Activated naive CD8-positive, alpha-beta T cell treated with anti-CD3 and anti-CD28 coated beads for 36 hours (primary cell): ENCODE measurements around the gene NFYC. TPM values are rescaled to one million over a fixed set of nuclear protein-coding genes. Genes with fewer than 3 reads are reported as not detected.
A peak's percentile ranks its signal among the peaks of the same experiment; 100 is the strongest.

Source experiments
- DNase-seq: peaks from one replicate; pipeline ENCODE4 v3.0.0; 2021
- H3K27ac Mint-ChIP-seq: one replicate; pipeline ENCODE4 v1.8.0; 2022; ENCODE audit warnings: mild to moderate bottlenecking, moderate library complexity, mixed read lengths
- H3K27me3 Mint-ChIP-seq: one replicate; pipeline ENCODE4 v1.8.0; 2022; ENCODE audit warnings: mild to moderate bottlenecking, mixed read lengths
- H3K36me3 Mint-ChIP-seq: one replicate; pipeline ENCODE4 v1.8.0; 2021; ENCODE audit warnings: mild to moderate bottlenecking, mixed read lengths
- H3K4me1 Mint-ChIP-seq: one replicate; pipeline ENCODE4 v1.8.0; 2021; ENCODE audit warnings: mixed read lengths
- H3K4me3 Mint-ChIP-seq: one replicate; pipeline ENCODE4 v1.8.0; 2022; ENCODE audit warnings: mild to moderate bottlenecking, moderate library complexity, mixed read lengths
- H3K9me3 Mint-ChIP-seq: one replicate; pipeline ENCODE4 v1.8.0; 2022; ENCODE audit warnings: mixed read lengths
- total RNA-seq, 2 experiments: library from RNA; stranded (reverse); gene quantifications; one replicate each; pipeline ENCODE4 v1.2.3, GENCODE V29; 2021

The NFYC gene
- total RNA-seq, 2 experiments from 2014 or later, result 58.2 to 59.0 TPM

DNA sequence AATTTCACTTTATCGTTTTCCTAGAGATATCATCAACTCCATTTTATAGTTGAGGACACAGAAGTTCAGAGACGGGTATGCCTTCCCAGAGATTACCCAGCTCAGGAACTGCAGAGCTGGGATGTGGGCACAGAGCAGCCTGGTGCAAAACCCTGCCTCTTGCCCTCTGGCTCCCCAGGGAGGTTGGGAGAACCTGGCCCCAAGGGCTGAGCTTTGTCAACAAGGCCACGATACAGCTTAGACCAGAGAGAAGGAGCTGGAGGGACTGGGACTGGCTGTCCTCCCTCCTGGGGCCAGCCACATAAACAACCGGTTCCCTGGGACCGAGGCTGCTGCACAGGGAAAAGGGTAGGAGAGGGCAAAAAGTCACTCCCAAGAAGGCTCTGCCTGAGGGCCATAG lies 29.8 kb upstream of the NFYC start:
- Mint-ChIP-seq H3K27ac (no peak overlapping the region), H3K36me3 (no peaks in the 10 kb centered on the region), H3K4me3 (no peak overlapping the region), H3K27me3 (no peaks in the 10 kb centered on the region), H3K9me3 (no peaks in the 10 kb centered on the region), H3K4me1 (peaks cover 18% of the 10 kb centered on the region)
- no peak for DNase-seq

DNA sequence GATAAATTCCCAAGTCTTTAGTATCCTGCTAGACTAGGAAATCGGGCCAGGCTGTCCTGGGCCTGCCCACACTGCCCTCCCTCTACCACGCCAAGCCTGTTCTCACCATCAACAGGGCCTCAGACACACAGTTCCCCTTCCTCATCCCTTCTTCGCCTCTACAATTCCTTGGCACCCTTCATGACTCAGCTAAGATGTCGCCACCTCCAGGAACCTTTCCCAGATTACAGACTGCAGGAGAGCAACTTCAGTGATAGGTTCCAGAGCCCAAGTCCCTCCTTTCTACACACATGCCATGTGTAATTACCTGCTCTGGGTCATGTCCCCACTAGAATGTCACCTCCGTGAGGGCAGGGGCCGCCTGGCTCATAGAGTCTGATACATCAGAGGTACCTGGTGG lies 29.4 kb upstream of the NFYC start:
- DNase-seq, result no peak
- H3K36me3 Mint-ChIP-seq, result no peaks in the 10 kb centered on the region
- H3K27me3 Mint-ChIP-seq, result peaks cover 1% of the 10 kb centered on the region
- H3K4me1 Mint-ChIP-seq, result peaks cover 18% of the 10 kb centered on the region
- no peaks in the 10 kb centered on the region for H3K9me3 Mint-ChIP-seq
- H3K4me3 Mint-ChIP-seq, result no peak overlapping the region
- no peak overlapping the region for H3K27ac Mint-ChIP-seq

DNA sequence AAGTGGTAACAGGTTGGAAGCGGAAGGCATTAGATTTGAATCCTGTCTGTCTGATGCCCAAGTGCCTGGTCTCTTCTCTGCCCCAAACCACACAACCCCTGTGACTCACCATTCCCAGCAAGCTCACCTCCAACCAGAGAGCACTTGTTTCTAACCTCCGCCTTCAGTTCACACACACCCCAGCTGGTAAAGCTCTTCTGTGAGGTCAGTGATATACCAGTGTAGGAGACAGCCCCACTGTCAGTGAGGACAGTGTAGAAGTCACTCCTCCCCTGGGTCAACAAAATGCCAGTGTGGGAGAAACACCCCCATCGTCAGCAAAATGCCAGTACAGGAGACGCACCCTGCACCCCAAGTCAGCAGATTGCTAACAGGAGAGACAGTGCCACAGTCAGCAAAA lies 28.6 kb upstream of the NFYC start:
- Mint-ChIP-seq H3K4me3 (no peak overlapping the region), H3K9me3 (no peaks in the 10 kb centered on the region), H3K4me1 (peaks cover 18% of the 10 kb centered on the region), H3K36me3 (no peaks in the 10 kb centered on the region), H3K27me3 (peaks cover 6% of the 10 kb centered on the region), H3K27ac (no peak overlapping the region)
- DNase-seq, result peak; percentile 40

GRCh38 chr1:40663324-40664166 lies 28.0 kb upstream of the NFYC start:
- Mint-ChIP-seq H3K27me3 (peaks cover 6% of the 10 kb centered on the region), H3K27ac (no peak overlapping the region), H3K9me3 (no peaks in the 10 kb centered on the region), H3K4me3 (no peak overlapping the region), H3K4me1 (peaks cover 21% of the 10 kb centered on the region), H3K36me3 (no peaks in the 10 kb centered on the region)
- no peak for DNase-seq

DNA sequence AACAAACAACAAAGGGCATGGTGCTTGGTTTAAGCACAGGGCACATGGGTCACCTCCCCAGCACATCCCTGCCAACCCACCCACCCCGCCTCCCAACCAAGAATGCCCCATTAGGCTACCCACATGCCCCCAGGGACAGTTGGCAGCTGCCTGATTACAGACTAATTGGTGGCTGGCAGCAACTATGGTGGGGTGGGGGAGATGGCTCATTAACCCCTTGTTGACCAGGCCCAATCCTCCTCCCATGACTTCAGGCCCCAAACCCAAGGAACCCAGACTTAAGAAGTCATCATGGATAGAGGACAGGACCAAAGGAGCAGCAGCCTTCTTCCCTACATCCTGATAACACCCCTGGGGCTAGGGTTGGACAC lies 27.4 kb upstream of the NFYC start:
- Mint-ChIP-seq H3K4me3 (no peak overlapping the region), H3K4me1 (peaks cover 23% of the 10 kb centered on the region), H3K36me3 (no peaks in the 10 kb centered on the region), H3K9me3 (no peaks in the 10 kb centered on the region), H3K27ac (no peak overlapping the region), H3K27me3 (peaks cover 6% of the 10 kb centered on the region)
- no peak for DNase-seq

DNA sequence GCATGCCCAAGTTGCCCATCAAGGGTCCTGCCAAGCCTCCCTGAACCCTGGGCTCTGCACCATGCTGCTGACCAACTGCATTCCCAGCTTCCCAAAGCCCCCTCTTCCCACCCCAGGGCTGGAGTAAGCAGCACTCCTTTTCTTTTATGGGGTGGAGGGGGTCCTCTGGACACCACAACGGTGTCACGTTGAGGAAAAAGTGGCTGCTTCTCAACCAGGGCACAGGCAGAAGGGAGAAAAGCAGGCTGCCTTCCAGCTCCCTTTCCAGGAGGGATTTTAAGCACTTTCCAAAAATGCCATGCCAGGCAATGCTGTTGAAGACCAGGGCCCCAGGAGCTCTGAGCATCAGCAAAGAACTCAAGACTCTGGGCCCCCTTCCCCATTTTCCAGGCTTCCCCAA lies 26.7 kb upstream of the NFYC start:
- H3K27ac Mint-ChIP-seq, result no peak overlapping the region
- no peaks in the 10 kb centered on the region for H3K36me3 Mint-ChIP-seq
- peaks cover 6% of the 10 kb centered on the region for H3K27me3 Mint-ChIP-seq
- no peak for DNase-seq
- H3K4me1 Mint-ChIP-seq, result peaks cover 23% of the 10 kb centered on the region
- no peaks in the 10 kb centered on the region for H3K9me3 Mint-ChIP-seq
- peak overlapping the region; percentile 74 for H3K4me3 Mint-ChIP-seq

DNA sequence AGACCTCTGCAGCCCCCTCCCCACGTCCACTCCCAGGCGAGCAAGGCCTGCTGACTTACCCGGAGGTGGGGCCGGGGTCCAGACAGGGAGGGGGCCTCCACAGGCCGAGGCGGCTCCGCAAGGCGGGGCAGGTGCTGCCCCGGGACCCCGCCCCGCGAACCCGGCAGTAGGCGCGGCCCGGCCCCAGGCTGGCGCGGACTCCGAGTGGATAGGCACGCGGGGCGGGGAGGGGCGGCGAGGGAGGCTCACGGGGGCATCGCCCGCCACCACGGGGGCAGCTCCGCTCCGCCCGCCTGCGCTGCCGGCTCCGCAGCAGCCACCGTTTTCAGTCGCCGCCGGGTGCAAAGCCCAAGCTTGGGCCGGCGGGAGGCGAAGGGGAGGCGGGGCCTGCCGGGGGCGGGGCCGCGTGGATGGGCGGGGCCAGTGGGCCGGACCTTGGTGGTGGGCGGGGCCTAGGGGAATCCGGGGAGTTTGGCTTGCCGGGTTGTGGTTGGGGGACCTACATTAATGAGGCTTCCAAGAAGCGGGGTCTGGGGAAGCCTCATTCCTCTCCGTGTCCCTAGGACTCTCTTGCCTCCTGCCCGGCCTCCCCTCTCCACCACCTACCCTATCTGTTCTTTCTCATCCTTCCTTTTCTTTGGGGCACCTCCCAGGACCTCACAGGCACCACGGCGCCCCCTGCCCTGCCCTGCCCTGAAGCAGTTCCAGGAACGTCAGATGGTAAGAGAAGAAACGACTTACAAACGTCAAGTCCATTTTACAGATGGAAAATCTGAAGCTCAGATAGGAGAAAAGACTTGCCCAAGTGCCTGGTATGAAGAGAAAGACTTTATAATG lies 26.0 kb upstream of the NFYC start, which contains the start of gene RIMS3:
TSS of gene RIMS3 (minus strand) at position 348 of the 837 bp plus-strand sequence. CDS start 23,757 bp downstream, outside the sequence.
- peaks cover 23% of the 10 kb centered on the region for H3K4me1 Mint-ChIP-seq
- peak; percentile 87 for DNase-seq
- H3K27me3 Mint-ChIP-seq, result peaks cover 6% of the 10 kb centered on the region
- H3K9me3 Mint-ChIP-seq, result no peaks in the 10 kb centered on the region
- no peaks in the 10 kb centered on the region for H3K36me3 Mint-ChIP-seq
- H3K4me3 Mint-ChIP-seq, result peak within 1 kb of the TSS; percentile 81
- peak within 1 kb of the TSS; percentile 57 for H3K27ac Mint-ChIP-seq

DNA sequence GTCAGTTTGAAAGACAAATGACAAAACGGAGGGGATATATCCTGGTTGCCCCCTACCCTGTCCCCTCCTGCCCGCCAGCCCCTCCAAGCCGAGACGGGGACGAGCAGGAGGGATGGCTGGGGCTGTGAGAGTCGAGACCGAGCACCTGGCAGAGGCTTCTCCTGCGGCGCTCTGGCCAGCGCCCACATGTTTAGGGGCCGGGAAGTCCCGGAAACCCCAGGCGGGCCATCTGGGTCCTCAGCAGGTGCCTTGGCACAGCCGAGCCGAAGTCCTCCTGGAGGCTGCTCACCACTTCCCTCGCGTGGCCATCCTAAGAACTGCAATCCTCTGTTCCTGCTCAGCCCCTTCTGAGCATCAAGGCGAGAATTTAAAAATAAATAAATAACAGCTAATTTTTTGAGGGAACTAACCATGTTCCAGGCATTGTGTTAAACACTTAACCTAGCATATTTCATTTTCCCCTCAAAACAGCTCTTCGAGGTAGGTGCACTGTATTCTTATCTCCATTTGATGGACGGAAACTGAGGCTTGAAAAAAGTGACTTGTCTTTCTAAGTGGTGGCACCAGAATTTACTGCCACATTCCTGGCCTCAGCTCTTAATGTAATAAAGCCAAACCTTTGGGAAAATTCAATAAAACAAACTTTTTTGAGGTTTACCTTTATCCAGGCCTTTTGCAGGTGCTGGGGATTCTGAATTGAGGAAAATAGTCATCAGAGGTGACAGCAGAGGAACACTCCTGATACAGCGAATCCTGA lies 22.6 kb upstream of the NFYC start:
- peak overlapping the region; percentile 54 for H3K27ac Mint-ChIP-seq
- peak; percentile 83 for DNase-seq
- peak overlapping the region; percentile 53 for H3K4me3 Mint-ChIP-seq
- peaks cover 12% of the 10 kb centered on the region for H3K4me1 Mint-ChIP-seq
- peaks cover 9% of the 10 kb centered on the region for H3K27me3 Mint-ChIP-seq
- no peaks in the 10 kb centered on the region for H3K9me3 Mint-ChIP-seq
- no peaks in the 10 kb centered on the region for H3K36me3 Mint-ChIP-seq

GRCh38 chr1:40673452-40673851 lies 18.1 kb upstream of the NFYC start:
- DNase-seq, result no peak
- Mint-ChIP-seq H3K27me3 (peaks cover 8% of the 10 kb centered on the region), H3K9me3 (no peaks in the 10 kb centered on the region), H3K4me3 (no peak overlapping the region), H3K4me1 (peaks cover 3% of the 10 kb centered on the region), H3K36me3 (no peaks in the 10 kb centered on the region), H3K27ac (no peak overlapping the region)

- Mint-ChIP-seq H3K4me3 (no peak overlapping the region), H3K9me3 (no peaks in the 10 kb centered on the region), H3K27ac (no peak overlapping the region), H3K36me3 (no peaks in the 10 kb centered on the region), H3K27me3 (peaks cover 8% of the 10 kb centered on the region), H3K4me1 (no peaks in the 10 kb centered on the region)
- no peak for DNase-seq
Observed at GRCh38 chr1:40676501-40676900, 15.0 kb upstream of the NFYC start.

DNA sequence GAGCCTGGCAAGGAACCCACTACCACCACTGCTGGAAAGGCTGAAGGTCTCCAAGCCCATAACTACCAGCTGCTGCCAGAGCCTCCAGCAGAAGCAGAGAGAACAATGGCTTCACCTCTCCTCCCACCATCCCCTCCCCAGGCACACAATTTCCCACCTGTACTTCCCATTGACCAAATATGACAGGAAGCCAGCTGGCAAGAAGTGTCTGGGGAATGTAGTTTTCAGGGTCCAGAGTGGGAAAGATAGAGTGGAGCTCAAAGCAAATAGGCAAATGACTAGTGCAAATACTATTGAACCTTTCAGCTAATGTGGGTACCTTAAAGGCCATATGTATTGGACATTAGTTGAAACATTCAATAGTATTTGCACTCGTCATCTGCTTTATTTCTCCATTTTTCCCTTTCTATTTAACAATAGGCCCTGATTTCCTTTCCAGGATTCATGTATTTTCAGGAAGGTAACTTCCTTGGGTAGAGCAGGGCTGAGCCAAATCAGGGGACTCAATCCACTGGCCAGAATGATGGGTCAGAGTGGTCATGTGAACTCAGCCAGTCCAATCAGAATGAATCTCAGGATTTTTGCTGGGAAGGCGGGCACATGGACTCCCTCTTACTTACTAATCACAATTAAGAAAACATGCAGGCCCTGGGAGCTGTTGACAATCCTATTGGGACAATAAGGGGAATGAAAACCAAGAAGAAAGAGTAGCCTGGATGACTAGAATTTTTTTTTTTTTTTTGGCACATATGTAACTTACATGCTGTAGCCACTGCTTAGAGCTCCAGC lies 12.1 kb upstream of the NFYC start:
- Mint-ChIP-seq H3K27me3 (peaks cover 5% of the 10 kb centered on the region), H3K36me3 (no peaks in the 10 kb centered on the region), H3K4me1 (no peaks in the 10 kb centered on the region), H3K4me3 (no peak overlapping the region), H3K27ac (no peak overlapping the region), H3K9me3 (no peaks in the 10 kb centered on the region)
- no peak for DNase-seq

DNA sequence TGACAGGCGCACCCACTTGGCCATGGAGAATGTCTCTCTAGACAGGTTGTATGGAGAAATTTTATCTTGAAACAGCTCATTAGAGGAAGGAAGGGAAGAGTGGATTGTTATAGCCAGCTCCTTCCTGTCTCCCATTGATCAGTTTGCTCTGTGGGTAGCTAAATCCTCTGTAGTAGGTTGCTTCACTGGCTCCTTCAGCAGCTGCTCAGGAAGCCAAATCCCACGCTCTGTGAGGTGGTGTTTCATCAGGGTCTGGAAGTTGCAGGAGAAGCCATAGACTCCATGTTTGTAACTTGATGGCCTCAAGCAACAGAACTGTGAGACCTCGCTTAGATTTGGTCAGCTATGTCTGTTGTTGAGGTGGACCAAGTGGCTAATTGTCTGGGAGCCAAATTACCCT lies 6.8 kb upstream of the NFYC start:
- Mint-ChIP-seq H3K4me3 (no peak overlapping the region), H3K27ac (no peak overlapping the region), H3K27me3 (no peaks in the 10 kb centered on the region), H3K36me3 (peaks cover 15% of the 10 kb centered on the region), H3K4me1 (no peaks in the 10 kb centered on the region), H3K9me3 (peaks cover 3% of the 10 kb centered on the region)
- DNase-seq, result no peak

DNA sequence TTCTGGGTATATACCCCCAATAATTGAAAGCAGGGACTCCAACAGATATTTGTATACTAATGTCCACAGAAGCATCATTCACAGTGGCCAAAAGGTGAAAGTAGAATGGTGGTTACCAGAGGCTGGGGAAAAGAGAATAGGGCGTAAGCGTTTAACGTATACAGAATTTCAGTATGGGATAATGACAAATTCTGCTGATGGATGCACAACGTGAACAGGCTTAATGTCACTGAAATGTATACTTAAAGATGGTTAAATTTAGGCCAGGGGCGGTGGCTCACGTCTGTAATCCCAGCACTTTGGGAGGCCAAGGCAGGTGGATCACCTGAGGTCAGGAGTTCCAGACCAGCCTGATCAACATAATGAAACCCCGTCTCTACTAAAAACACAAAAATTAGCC lies 4.4 kb upstream of the NFYC start:
- Mint-ChIP-seq H3K4me1 (peaks cover 11% of the 10 kb centered on the region), H3K27me3 (no peaks in the 10 kb centered on the region), H3K27ac (no peak overlapping the region), H3K4me3 (no peak overlapping the region), H3K9me3 (peaks cover 4% of the 10 kb centered on the region), H3K36me3 (peaks cover 24% of the 10 kb centered on the region)
- DNase-seq, result no peak

- H3K27me3 Mint-ChIP-seq, result no peaks in the 10 kb centered on the region
- H3K4me1 Mint-ChIP-seq, result peaks cover 11% of the 10 kb centered on the region
- H3K36me3 Mint-ChIP-seq, result peaks cover 27% of the 10 kb centered on the region
- DNase-seq, result no peak
- H3K27ac Mint-ChIP-seq, result no peak overlapping the region
- H3K9me3 Mint-ChIP-seq, result peaks cover 4% of the 10 kb centered on the region
- H3K4me3 Mint-ChIP-seq, result no peak overlapping the region
Observed at GRCh38 chr1:40687661-40688060, 3.8 kb upstream of the NFYC start.
